Endothelial cell of umbilical vein (primary cell): ENCODE results near the gene KCNG2. TPM values are rescaled to one million over a fixed set of nuclear protein-coding genes. Genes with fewer than 3 reads are reported as not detected.

Source experiments
- BruUV-seq: library from RNA; stranded (reverse); fragments of 400-500 nt; replicated peaks from 2 replicates; lab custom pipeline; 2021; lab: Mats Ljungman, UMichigan
- CTCF ChIA-PET: fragments of 300-600, 350-600 bp; sonication (Branson Sonifier 250); formaldehyde crosslinking; loops from one replicate; lab custom pipeline; 2021; ENCODE audit warnings: antibody characterized with exemption, inconsistent platforms; lab: Charles Lee
- POLR2A ChIA-PET: fragments of 300-600, 350-600 bp; sonication (Branson Sonifier 250); formaldehyde crosslinking; loops from one replicate; lab custom pipeline; 2021; ENCODE audit warnings: antibody characterized with exemption, inconsistent platforms; lab: Charles Lee
- DNase-seq: peaks from one replicate; pipeline ENCODE4 v3.0.0-alpha.2; 2011; ENCODE audit warnings: low read depth, low spot score
- FAIRE-seq: peaks from 2 replicates; lab custom pipeline; 2011; peaks lifted over from hg19 to GRCh38; lab: Jason Lieb, UNC
- H2AFZ ChIP-seq: 2 replicates; pipeline ENCODE4 v1.6.0; 2012; ENCODE audit warnings: low read depth, low read length, control low read depth, inconsistent platforms
- H3K27ac ChIP-seq: 2 replicates; pipeline ENCODE4 v1.5.1; 2011; ENCODE audit warnings: low read depth, mild to moderate bottlenecking, control low read depth, low read length, moderate library complexity; ENCODE audit not compliant: insufficient read depth
- H3K27me3 ChIP-seq, 2 experiments: 2 replicates each; pipeline versions ENCODE4 v1.6.0 to v1.6.1; 2011; ENCODE audit warnings: low read length in 2 of 2, mixed read lengths in 1 of 2; ENCODE audit not compliant: control insufficient read depth in 2 of 2, insufficient read depth in 2 of 2
- H3K36me3 ChIP-seq, 2 experiments: 2 replicates in 1 of 2; 3 replicates in 1 of 2; pipeline ENCODE4 v1.5.1; 2011; ENCODE audit warnings: low read length in 2 of 2, mild to moderate bottlenecking in 1 of 2, moderate library complexity in 1 of 2; ENCODE audit not compliant: control insufficient read depth in 2 of 2, insufficient read depth in 2 of 2; ENCODE audit errors: extremely low read depth in 1 of 2
- H3K4me1 ChIP-seq: 3 replicates; pipeline ENCODE4 v1.5.1; 2011; ENCODE audit warnings: mild to moderate bottlenecking, low read length; ENCODE audit not compliant: control insufficient read depth, insufficient read depth; ENCODE audit errors: extremely low read depth
- H3K4me2 ChIP-seq: 2 replicates; pipeline ENCODE4 v1.6.1; 2011; ENCODE audit warnings: low read length, control low read depth, mixed read lengths; ENCODE audit not compliant: insufficient read depth
- H3K4me3 ChIP-seq, 3 experiments: fragments of 200-600 bp in 1 of 3; sonication (generic), shearing (Covaris generic) in 1 of 3; replicated peaks in 1 of 3; 2 replicates each; pipeline ENCODE4 v1.5.1; 2011 to 2016; ENCODE audit warnings: control low read depth in 3 of 3, low read length in 3 of 3, mild to moderate bottlenecking in 2 of 3, inconsistent platforms in 1 of 3, low read depth in 1 of 3, moderate library complexity in 1 of 3; ENCODE audit not compliant: insufficient read depth in 1 of 3
- H3K79me2 ChIP-seq: 2 replicates; pipeline ENCODE4 v1.6.0; 2012; ENCODE audit warnings: low read length, inconsistent platforms; ENCODE audit not compliant: control insufficient read depth, insufficient read depth
- H3K9ac ChIP-seq: replicated peaks from 2 replicates; pipeline ENCODE3; 2011; ENCODE audit warnings: low read length, control low read depth; ENCODE audit not compliant: insufficient read depth; ENCODE audit errors: extremely low read depth
- H3K9me1 ChIP-seq: replicated peaks from 3 replicates; pipeline ENCODE4 v1.6.0; 2011; ENCODE audit warnings: mild to moderate bottlenecking, low read length; ENCODE audit not compliant: control insufficient read depth, insufficient read depth; ENCODE audit errors: extremely low read depth
- H3K9me3 ChIP-seq: replicated peaks from 2 replicates; pipeline ENCODE4 v1.5.1; 2012; ENCODE audit warnings: low read length, inconsistent platforms; ENCODE audit not compliant: control insufficient read depth, insufficient read depth
- H4K20me1 ChIP-seq: replicated peaks from 2 replicates; pipeline ENCODE3; 2011; ENCODE audit warnings: mild to moderate bottlenecking, low read length; ENCODE audit not compliant: control insufficient read depth, insufficient read depth; ENCODE audit errors: extremely low read depth
- EZH2 ChIP-seq: IDR thresholded peaks from 2 replicates; pipeline ENCODE4 v1.6.1; 2012; ENCODE audit warnings: borderline replicate concordance, low read depth, mild to moderate bottlenecking, moderate library complexity, low read length, inconsistent platforms; ENCODE audit not compliant: severe bottlenecking
- FOS ChIP-seq: IDR thresholded peaks from 2 replicates; pipeline ENCODE4 v1.6.1; 2011; ENCODE audit warnings: mild to moderate bottlenecking, low read length, moderate library complexity, borderline replicate concordance; ENCODE audit not compliant: insufficient read depth
- GATA2 ChIP-seq: IDR thresholded peaks from 2 replicates; pipeline ENCODE4 v1.7.0; 2011; ENCODE audit warnings: low read depth, mild to moderate bottlenecking, moderate library complexity, mixed read lengths, low read length; ENCODE audit not compliant: insufficient read length, insufficient read depth
- JUN ChIP-seq: IDR thresholded peaks from 2 replicates; pipeline ENCODE4 v1.6.1; 2011; ENCODE audit warnings: borderline replicate concordance, low read depth; ENCODE audit not compliant: insufficient read length, insufficient read depth
- MYC ChIP-seq: IDR thresholded peaks from one replicate; pipeline ENCODE4 v1.6.1; 2011; ENCODE audit warnings: mild to moderate bottlenecking, low read depth, low read length
- POLR2A ChIP-seq: IDR thresholded peaks from 2 replicates; pipeline ENCODE4 v1.6.1; 2012; ENCODE audit warnings: low read depth, mild to moderate bottlenecking, control low read depth, low read length
- POLR2AphosphoS5 ChIP-seq: IDR thresholded peaks from 2 replicates; pipeline ENCODE4 v1.6.1; 2012; ENCODE audit warnings: low read depth, mild to moderate bottlenecking, control low read depth, low read length, moderate library complexity; ENCODE audit not compliant: insufficient read depth
- dilution Hi-C: fragments of 300-500 bp; cut with MboI; formaldehyde crosslinking; loops from one replicate; pipeline ENCODE4 v1.15.0; 2019; ENCODE audit warnings: low sequenced_read_pairs; ENCODE audit not compliant: extremely low pct_ligation_motif_present
- intact Hi-C: fragments of 100-400 bp; cut with micrococcal nuclease; formaldehyde crosslinking; loops from one replicate; pipeline ENCODE4 v1.10.0; 2022
- polyA plus RNA-seq, 4 experiments: library from polyadenylated mRNA; depleted of rRNA in 3 of 4; stranded (reverse) in 3 of 4; unstranded in 1 of 4; fragments of >200 nt; gene quantifications; 2 replicates each; pipeline versions ENCODE4 v1.2.1 to v1.2.3, GENCODE V29; 2011 to 2012; ENCODE audit warnings: missing spikeins in 1 of 4
- total RNA-seq: library from RNA; stranded (reverse); gene quantifications from 2 replicates; pipeline ENCODE4 v1.2.3, GENCODE V29; 2021
- TF ChIP-seq, protein P1 (sequence below), 2 donors: IDR thresholded peaks; 1 replicate in 1 of 2; 2 replicates in 1 of 2; pipeline ENCODE4 v1.5.1; 2011; ENCODE audit warnings: low read length in 2 of 2, mild to moderate bottlenecking in 2 of 2, moderate library complexity in 2 of 2, control low read depth in 1 of 2, inconsistent platforms in 1 of 2, low read depth in 1 of 2; ENCODE audit not compliant: insufficient read depth in 1 of 2; ENCODE audit errors: extremely low read depth in 1 of 2
- TF ChIP-seq, protein P2 (sequence below): IDR thresholded peaks from 2 replicates; pipeline ENCODE4 v1.6.1; 2011; ENCODE audit not compliant: insufficient read depth, insufficient read length

KCNG2 gene
- total and polyA plus RNA-seq, 2 donors (not counting 3 experiments of a cell fraction or from before 2014, with no cell fraction given), result not detected

DNA sequence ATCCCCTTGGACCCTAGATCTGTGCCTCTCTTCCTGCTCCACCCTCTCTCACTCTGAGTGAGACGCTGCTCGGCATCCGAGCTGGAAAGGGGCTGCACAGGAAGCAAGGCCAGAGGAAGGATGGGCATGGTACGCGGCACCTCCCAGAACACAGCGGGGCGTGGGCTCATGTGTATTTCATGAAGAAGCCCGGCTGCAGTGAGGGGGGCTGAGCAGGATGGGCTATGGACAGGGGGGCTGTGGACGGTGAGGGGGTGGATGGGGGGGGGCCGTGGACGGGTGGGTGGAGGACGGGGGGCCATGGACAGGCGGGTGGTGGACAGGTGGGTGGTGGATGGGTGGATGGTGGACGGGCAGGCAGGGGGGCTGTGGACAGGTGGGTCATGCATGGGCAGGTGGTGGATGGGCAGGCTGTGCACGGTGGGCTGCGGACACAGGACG, 125.3 kb downstream of the KCNG2 start:
- FAIRE-seq, result no peak
- intact Hi-C loops, result no loop called here

More for the DNA sequence above, 125.3 kb downstream of the KCNG2 start:
- ChIA-PET POLR2A (no interaction called here), CTCF (no interaction called here)
- Histone ChIP-seq H3K9ac (no peak overlapping the region), H3K4me3 (no peak overlapping the region), H2AFZ (no peak overlapping the region), H3K27ac (no peak overlapping the region), H3K4me1 (no peaks in the 10 kb centered on the region), H3K9me3 (no peaks in the 10 kb centered on the region), H3K27me3 (no peaks in the 10 kb centered on the region), H4K20me1 (no peaks in the 10 kb centered on the region), H3K36me3 (peaks cover 0 to 8% of the 10 kb centered on the region in 2 experiments), H3K79me2 (no peaks in the 10 kb centered on the region), H3K9me1 (no peaks in the 10 kb centered on the region), H3K4me2 (no peak overlapping the region)
- BruUV-seq, result no TSS peak
- TF ChIP-seq GATA2, result no peak
- no peak for TF ChIP-seq POLR2A
- TF ChIP-seq, protein P1, sequence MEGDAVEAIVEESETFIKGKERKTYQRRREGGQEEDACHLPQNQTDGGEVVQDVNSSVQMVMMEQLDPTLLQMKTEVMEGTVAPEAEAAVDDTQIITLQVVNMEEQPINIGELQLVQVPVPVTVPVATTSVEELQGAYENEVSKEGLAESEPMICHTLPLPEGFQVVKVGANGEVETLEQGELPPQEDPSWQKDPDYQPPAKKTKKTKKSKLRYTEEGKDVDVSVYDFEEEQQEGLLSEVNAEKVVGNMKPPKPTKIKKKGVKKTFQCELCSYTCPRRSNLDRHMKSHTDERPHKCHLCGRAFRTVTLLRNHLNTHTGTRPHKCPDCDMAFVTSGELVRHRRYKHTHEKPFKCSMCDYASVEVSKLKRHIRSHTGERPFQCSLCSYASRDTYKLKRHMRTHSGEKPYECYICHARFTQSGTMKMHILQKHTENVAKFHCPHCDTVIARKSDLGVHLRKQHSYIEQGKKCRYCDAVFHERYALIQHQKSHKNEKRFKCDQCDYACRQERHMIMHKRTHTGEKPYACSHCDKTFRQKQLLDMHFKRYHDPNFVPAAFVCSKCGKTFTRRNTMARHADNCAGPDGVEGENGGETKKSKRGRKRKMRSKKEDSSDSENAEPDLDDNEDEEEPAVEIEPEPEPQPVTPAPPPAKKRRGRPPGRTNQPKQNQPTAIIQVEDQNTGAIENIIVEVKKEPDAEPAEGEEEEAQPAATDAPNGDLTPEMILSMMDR (IDR thresholded peaks at IDR 0.05; ENCODE audit: extremely low read depth in 1 of 2, insufficient read depth in 1 of 2, low read depth in 1 of 2, low read length in 2 of 2), result no peak
- TF ChIP-seq FOS, result no peak
- TF ChIP-seq POLR2AphosphoS5, result no peak
- TF ChIP-seq MYC, result no peak
- TF ChIP-seq, protein P2, sequence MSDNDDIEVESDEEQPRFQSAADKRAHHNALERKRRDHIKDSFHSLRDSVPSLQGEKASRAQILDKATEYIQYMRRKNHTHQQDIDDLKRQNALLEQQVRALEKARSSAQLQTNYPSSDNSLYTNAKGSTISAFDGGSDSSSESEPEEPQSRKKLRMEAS, result no peak
- TF ChIP-seq EZH2, result no peak
- no peak for TF ChIP-seq JUN
- no peak for DNase-seq
- dilution Hi-C loops, result no loop called here
